ENCODE measurements around the gene ZNF587.
"Not testable (repeated sequence)": the region's sequence is repeated elsewhere in the genome, so short reads cannot be mapped to it uniquely, and the experiment has no call there.

DNA sequence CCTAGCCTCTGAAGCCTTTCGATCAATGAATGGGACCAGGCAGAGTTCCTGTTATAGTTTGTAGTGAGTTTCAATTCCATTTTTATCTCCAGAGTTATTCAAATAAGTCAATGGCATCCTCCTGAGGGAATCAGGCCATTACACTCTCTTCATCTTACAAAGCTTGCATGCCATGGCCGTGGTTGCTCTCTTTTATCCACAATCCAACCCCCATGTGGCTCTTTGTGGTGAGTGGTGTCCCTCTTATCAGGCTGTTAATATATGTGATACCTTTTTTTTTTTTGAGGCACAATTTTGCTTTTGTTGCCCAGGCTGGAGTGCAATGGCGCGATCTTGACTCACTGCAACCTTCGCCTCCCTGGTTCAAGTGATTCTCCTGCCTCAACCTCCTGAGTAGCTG, 12.7 kb upstream of the ZNF587 start:
- TF ChIP-seq POLR2A, POLR2AphosphoS5 (IDR thresholded peaks at IDR 0.05): not testable (repeated sequence)
- TF ChIP-seq, protein P1, sequence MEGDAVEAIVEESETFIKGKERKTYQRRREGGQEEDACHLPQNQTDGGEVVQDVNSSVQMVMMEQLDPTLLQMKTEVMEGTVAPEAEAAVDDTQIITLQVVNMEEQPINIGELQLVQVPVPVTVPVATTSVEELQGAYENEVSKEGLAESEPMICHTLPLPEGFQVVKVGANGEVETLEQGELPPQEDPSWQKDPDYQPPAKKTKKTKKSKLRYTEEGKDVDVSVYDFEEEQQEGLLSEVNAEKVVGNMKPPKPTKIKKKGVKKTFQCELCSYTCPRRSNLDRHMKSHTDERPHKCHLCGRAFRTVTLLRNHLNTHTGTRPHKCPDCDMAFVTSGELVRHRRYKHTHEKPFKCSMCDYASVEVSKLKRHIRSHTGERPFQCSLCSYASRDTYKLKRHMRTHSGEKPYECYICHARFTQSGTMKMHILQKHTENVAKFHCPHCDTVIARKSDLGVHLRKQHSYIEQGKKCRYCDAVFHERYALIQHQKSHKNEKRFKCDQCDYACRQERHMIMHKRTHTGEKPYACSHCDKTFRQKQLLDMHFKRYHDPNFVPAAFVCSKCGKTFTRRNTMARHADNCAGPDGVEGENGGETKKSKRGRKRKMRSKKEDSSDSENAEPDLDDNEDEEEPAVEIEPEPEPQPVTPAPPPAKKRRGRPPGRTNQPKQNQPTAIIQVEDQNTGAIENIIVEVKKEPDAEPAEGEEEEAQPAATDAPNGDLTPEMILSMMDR (IDR thresholded peaks at IDR 0.05), result not testable (repeated sequence)

Data from gastroesophageal sphincter (tissue), 3 donors.